T-helper 1 cell treated with Interleukin-12 subunit alpha and Interleukin-12 subunit beta and Interleukin-4 antibody, amounts not matched to agents 30 ng/mL and 1 ng/mL, for 36 hours (primary cell): ENCODE measurements around the gene BDP1. TPM values are rescaled to one million over a fixed set of nuclear protein-coding genes. Genes with fewer than 3 reads are reported as not detected.

Experiments used
- intact Hi-C: fragments of 100-400 bp; cut with micrococcal nuclease; formaldehyde crosslinking; loops from one replicate; pipeline ENCODE4 v1.15.1; 2024
- total RNA-seq: library from RNA; stranded (reverse); gene quantifications from 2 replicates; pipeline ENCODE4 v1.2.3, GENCODE V29; 2022

The BDP1 gene
- total RNA-seq, 1 donor from 2014 or later: 35.2 TPM

- intact Hi-C loops: loop anchor here (10.0 kb wide), 1 partner anchor 1205 kb away; the partner anchor contains the start of gene TNPO1
Observed at GRCh38 chr5:71609916-71610315, 154.5 kb downstream of the BDP1 start.

DNA sequence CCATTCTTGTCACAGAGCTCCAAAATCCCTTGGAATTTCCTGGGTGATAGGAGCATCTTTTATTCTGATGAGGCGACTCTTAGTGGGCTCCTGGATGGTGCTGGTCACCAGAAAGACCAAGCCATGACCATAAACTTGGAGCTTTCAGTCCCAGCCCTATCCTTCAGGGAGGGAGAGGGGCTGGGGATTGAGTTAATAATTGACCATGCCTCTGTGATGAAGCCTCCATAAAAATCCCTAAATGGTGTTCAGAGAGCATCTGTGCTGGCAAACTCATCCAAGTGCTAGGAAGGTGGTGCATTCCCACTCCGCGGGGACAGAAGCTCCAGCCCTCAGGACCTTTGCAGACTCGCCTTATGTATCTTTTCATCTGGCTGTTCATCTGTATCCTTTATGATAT, 160.4 kb downstream of the BDP1 start:
- intact Hi-C loops: no loop called here

Other genes with a start within 250 kb of the BDP1 start
- 44.9 and 48.1 TPM in 2 replicates for gene MCCC2, start 131.7 kb downstream of the BDP1 start, total RNA-seq